MCF 10A (cell line): Measurements from ENCODE around the gene NXPE4. TPM values are rescaled to one million over a fixed set of nuclear protein-coding genes. Genes with fewer than 3 reads are reported as not detected.

Source experiments
- BruUV-seq: library from RNA; stranded (reverse); fragments of 400-500 nt; replicated peaks from 2 replicates; lab custom pipeline; 2021; lab: Mats Ljungman, UMichigan
- CTCF ChIA-PET: fragments of 300-600 bp; sonication (Branson Sonifier 250); formaldehyde crosslinking; extraction: SDS; loops from one replicate; lab custom pipeline; 2021; ENCODE audit warnings: antibody characterized with exemption, inconsistent platforms; lab: Yijun Ruan, JAX
- POLR2A ChIA-PET: fragments of 300-600, 350-650 bp; sonication (Branson Sonifier 250); formaldehyde crosslinking; extraction: SDS; loops from one replicate; lab custom pipeline; 2020; ENCODE audit warnings: antibody characterized with exemption, inconsistent platforms; lab: Yijun Ruan, JAX
- DNase-seq: peaks from one replicate; pipeline ENCODE4 v3.0.0-alpha.2; 2018; ENCODE audit not compliant: unreplicated experiment
- H3K27ac Mint-ChIP-seq: one replicate; pipeline ENCODE4 v1.8.0; 2022; ENCODE audit warnings: mild to moderate bottlenecking, low read depth, mixed read lengths; ENCODE audit not compliant: unreplicated experiment
- H3K27me3 Mint-ChIP-seq: one replicate; pipeline ENCODE4 v1.8.0; 2022; ENCODE audit warnings: mixed read lengths; ENCODE audit not compliant: insufficient read depth, unreplicated experiment
- H3K36me3 Mint-ChIP-seq: one replicate; pipeline ENCODE4 v1.8.0; 2022; ENCODE audit warnings: mild to moderate bottlenecking, moderate library complexity, mixed read lengths; ENCODE audit not compliant: insufficient read depth, unreplicated experiment
- H3K4me1 Mint-ChIP-seq: one replicate; pipeline ENCODE4 v1.8.0; 2022; ENCODE audit warnings: mixed read lengths; ENCODE audit not compliant: insufficient read depth, unreplicated experiment
- H3K4me3 Mint-ChIP-seq: one replicate; pipeline ENCODE4 v1.8.0; 2022; ENCODE audit warnings: mild to moderate bottlenecking, moderate library complexity, mixed read lengths; ENCODE audit not compliant: unreplicated experiment
- H3K9me3 Mint-ChIP-seq: one replicate; pipeline ENCODE4 v1.8.0; 2022; ENCODE audit warnings: mixed read lengths; ENCODE audit not compliant: unreplicated experiment
- intact Hi-C: fragments of 100-400 bp; cut with micrococcal nuclease; formaldehyde crosslinking; loops from 2 replicates; pipeline ENCODE4 v1.14.1; 2022
- total RNA-seq: library from RNA; stranded (reverse); gene quantifications from 2 replicates; pipeline ENCODE4 v1.2.3, GENCODE V29; 2022
- TF ChIP-seq, protein P1 (sequence below): fragments of 200-600 bp; IDR thresholded peaks from one replicate; pipeline ENCODE4 v1.8.0; 2022; ENCODE audit warnings: antibody characterized with exemption, mild to moderate bottlenecking; ENCODE audit not compliant: unreplicated experiment

The NXPE4 gene
- total RNA-seq, 1 experiment from 2014 or later = not detected

DNA sequence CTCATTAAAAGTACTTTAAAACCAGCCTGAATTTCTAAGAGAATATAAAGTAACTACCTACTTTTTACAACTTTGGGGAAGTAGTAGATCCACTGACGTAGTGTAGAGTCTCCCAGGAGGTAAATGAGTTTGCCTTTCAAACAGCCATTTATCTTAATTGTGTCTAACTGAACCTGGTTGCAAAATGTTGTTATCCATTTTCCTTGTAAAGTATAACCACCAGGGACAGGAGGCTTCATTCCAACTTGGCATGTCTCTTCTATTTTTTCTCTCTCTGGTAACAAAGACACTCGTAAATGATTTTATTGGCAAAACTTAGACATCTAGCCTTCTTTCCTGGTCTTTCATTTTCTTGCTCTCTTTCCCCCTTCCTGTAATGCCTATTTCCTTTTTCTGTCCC, 72.8 kb downstream of the NXPE4 start:
- POLR2A ChIA-PET = interaction anchor here (0.6 kb wide), 1 partner anchor 55 kb away, joined by 4 read pairs; no protein-coding TSS in a partner anchor
- no peaks in the 10 kb centered on the region for H3K27me3 Mint-ChIP-seq
- CTCF ChIA-PET = no interaction called here
- BruUV-seq = no TSS peak
- no peaks in the 10 kb centered on the region for H3K36me3 Mint-ChIP-seq
- H3K27ac Mint-ChIP-seq = no peak overlapping the region
- DNase-seq = no peak
- intact Hi-C loops = no loop called here
- TF ChIP-seq, protein P1, sequence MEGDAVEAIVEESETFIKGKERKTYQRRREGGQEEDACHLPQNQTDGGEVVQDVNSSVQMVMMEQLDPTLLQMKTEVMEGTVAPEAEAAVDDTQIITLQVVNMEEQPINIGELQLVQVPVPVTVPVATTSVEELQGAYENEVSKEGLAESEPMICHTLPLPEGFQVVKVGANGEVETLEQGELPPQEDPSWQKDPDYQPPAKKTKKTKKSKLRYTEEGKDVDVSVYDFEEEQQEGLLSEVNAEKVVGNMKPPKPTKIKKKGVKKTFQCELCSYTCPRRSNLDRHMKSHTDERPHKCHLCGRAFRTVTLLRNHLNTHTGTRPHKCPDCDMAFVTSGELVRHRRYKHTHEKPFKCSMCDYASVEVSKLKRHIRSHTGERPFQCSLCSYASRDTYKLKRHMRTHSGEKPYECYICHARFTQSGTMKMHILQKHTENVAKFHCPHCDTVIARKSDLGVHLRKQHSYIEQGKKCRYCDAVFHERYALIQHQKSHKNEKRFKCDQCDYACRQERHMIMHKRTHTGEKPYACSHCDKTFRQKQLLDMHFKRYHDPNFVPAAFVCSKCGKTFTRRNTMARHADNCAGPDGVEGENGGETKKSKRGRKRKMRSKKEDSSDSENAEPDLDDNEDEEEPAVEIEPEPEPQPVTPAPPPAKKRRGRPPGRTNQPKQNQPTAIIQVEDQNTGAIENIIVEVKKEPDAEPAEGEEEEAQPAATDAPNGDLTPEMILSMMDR = no peak
- no peak overlapping the region for H3K4me3 Mint-ChIP-seq
- H3K4me1 Mint-ChIP-seq = no peaks in the 10 kb centered on the region
- H3K9me3 Mint-ChIP-seq = no peaks in the 10 kb centered on the region

Other genes starting within 250 kb of the NXPE4 start
- gene C11orf71, start 195.3 kb downstream of the NXPE4 start, total RNA-seq = 3.9 and 5.6 TPM in 2 replicates
- 42.7 and 46.4 TPM in 2 replicates for gene RBM7, start 195.1 kb downstream of the NXPE4 start, total RNA-seq
- 125 and 126 TPM in 2 replicates for gene REXO2, start 156.3 kb downstream of the NXPE4 start, total RNA-seq
- not detected in 2 replicates for gene NXPE1, start 35.9 kb downstream of the NXPE4 start, total RNA-seq
- gene NXPE2, start 82.7 kb upstream of the NXPE4 start, total RNA-seq = not detected in 2 replicates